ENCODE measurements around the gene RELL2.

Gene RELL2

GRCh38 chr5:141618030-141618803 lies 18.6 kb upstream of the RELL2 start:
- DNase-seq (ENCODE audit: low read depth in 2 of 3, low spot score in 1 of 3) = peak; percentile 54 to 72 (median 56)

DNA sequence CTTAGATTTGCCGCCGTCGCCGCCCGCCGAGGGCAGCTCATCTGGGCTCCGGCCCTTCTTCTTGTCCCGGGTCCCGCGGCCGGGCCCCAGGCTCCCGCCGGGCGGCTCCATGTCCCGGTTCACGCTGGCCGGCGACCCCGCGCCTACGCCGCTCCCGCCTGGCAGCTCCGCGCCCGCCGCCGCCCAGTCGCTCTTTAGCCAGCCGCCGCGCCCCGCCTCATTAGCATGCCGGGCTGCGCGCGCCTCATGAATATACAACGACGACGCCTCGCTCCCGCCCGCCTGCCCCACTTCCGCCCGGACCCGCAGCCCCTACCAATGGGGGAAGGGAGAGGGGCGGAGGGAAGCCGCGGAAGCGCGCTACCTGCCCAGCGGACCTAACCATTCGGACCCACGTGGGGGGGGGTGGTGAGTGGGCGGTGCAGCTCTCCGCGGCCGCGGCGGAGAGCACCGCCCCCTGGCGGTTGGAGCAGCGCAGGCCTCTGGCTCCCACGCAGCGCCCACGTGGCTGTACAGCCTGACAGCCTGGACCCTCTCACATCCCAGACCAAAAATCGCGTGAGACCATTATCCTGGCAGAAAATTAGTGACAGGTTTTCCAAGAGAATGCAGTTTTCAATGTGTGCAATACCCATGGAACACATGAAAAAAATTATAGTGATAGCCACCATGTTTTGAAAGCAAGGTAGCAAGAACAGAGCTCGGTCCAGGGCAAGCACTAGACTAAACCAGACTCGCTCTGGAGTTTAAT lies 17.8 kb upstream of the RELL2 start, which contains the start of gene DIAPH1:
TSS of gene DIAPH1 (minus strand) at position 197 of the 751 bp plus-strand sequence. CDS start at position 111, 86 bp downstream.
- DNase-seq (ENCODE audit: low read depth in 2 of 3, low spot score in 1 of 3) = peak; percentile 96 to 99 (median 99)

GRCh38 chr5:141623186-141623585 lies 13.6 kb upstream of the RELL2 start:
- no peak for DNase-seq (ENCODE audit: low read depth in 2 of 3, low spot score in 1 of 3)

DNA sequence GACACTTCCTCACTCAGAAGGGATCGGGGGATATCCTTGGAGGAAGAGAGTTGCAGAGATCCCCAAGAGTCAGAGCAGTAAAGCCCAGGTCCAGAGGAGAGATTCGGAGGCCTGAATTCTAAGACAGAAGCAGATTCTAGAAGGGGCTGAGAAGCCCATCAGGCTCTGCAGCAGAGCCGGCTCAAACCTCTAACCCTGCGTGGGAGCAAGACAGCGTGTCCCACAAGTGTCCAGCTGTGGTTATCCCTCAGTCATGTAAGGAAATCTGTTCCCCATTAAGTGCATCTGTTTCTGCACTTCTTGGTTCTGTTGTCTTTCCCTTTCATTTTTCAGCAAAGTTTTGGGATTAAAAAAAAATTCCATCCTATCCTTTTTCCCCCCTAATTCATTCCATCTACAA lies 13.2 kb upstream of the RELL2 start:
- no peak for DNase-seq (ENCODE audit: low read depth in 2 of 3, low spot score in 1 of 3)

- no peak for DNase-seq (ENCODE audit: low read depth in 2 of 3, low spot score in 1 of 3)
Measured at GRCh38 chr5:141628175-141628788, 8.5 kb upstream of the RELL2 start.

DNA sequence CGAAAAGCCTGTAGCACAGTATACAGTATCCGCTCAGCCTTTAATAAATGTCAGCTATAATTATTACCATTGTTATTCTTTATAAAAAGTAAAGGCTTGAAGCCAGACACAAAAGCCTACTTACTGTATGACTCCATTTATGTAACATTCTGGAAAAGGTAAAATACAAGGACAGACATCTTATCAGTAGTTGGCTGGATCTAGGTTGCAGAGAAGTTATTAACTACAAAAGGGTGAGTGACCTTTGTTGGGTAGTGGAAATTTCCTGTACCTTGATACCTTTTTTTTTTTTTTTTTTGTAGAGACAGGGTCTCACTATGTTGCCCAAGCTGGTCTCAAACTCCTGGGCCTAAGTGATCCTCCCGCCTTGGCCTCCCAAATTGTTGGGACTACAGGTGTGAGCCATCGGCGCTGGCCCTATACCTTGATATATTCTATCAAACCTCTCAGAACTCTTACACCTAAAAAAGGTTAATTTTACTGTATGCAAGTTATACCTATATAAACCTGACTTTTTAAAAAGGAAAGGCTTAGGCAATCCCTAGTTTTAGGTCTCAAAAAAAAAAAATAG lies 6.1 kb upstream of the RELL2 start:
- DNase-seq (ENCODE audit: low read depth in 2 of 3, low spot score in 1 of 3) = no peak

DNA sequence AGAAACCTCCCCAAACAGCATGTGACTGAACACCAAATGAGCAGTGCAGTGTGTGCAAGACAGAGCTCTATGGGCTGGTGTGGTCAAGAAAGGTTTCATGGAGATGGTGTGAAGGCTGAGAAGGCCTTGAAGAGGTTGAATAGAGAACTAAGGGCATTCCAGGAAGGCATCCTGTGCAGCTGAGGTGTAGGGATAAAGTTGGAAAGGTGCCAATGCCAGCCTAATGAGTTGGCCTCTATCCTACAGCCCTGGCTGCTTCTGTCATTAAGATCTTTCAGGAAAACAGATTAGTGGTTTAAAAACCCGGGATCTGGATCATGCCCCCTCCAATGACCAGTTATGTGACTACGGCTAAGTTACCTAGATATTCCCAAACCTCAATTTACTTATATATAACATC lies 4.1 kb upstream of the RELL2 start:
- no peak for DNase-seq (ENCODE audit: low read depth in 2 of 3, low spot score in 1 of 3)

DNA sequence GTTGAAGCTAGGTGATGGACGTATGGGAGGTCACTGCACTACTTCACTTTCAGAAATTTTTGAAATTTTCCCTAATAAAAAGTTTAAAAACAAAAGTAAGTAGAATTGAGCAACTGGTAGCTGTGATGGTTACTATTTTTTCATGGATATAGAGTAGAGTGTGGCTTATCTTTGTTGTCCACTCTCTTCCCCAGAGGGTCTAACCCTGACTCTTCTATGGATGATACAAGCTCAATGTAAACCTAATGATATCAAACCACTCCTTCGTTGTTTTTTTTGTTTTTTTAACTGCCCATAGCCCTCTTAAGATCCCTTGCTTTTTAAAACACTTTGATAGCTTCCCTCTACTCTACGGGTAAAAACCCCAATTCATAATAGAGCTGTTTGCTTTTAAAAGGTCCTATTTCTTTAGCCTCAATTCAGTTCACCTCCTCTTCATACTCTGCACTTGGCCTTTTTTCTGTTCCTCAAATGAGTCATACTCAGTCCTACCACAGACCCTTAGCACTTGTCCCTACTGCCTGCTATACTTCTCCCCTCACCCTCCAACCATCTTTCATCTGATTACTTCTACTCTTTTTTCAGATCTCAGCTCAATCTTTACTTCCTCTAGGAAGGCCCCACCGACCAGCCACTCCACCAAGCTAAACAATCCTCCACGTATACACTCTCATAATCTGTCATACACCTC lies 2.8 kb upstream of the RELL2 start:
- no peak for DNase-seq (ENCODE audit: low read depth in 2 of 3, low spot score in 1 of 3)

DNA sequence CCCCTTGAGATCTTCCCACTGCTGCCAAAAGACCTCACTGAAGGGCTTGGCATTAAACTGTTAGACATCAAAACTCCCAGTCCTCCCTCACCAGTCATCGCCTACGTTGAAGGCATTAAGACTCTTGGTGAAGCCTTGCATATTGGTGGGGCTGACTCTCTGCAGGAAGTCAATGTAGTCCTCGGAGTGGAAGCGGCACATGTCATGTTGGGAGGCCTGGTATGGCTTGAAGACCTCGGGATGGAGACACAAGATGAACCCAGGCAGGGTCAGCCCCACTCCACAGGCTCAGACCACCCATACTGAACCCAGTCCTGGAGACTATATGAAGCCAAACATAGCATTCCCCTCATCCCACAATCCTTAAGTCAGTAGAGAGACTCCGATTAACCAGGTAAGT lies 2.1 kb upstream of the RELL2 start:
- DNase-seq (ENCODE audit: low read depth in 2 of 3, low spot score in 1 of 3) = no peak

- DNase-seq (ENCODE audit: low read depth in 2 of 3, low spot score in 1 of 3) = no peak
Measured at GRCh38 chr5:141635646-141636045, 1.2 kb upstream of the RELL2 start.

DNA sequence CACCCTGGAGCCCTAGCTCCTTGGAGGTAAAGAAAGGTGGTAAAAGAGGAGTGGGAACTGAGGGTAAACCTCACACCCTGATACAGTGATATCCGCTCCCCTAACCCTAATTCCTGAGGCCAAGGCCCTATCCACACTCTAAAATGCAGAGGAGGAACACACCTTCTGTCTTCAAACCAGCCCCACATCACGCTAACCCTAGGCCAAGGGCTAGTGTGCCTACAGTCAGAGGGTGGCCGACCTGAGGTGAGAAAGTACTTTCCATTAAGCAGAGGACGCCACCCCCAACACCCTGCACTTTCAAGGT lies 738 bp upstream of the RELL2 start:
- DNase-seq (ENCODE audit: low read depth in 2 of 3, low spot score in 1 of 3) = no peak

GRCh38 chr5:141637123-141637766 lies 448 bp downstream of the RELL2 start:
- peak in 1 of 3 donors; percentile 40 for DNase-seq (ENCODE audit: low read depth in 2 of 3, low spot score in 1 of 3)

DNA sequence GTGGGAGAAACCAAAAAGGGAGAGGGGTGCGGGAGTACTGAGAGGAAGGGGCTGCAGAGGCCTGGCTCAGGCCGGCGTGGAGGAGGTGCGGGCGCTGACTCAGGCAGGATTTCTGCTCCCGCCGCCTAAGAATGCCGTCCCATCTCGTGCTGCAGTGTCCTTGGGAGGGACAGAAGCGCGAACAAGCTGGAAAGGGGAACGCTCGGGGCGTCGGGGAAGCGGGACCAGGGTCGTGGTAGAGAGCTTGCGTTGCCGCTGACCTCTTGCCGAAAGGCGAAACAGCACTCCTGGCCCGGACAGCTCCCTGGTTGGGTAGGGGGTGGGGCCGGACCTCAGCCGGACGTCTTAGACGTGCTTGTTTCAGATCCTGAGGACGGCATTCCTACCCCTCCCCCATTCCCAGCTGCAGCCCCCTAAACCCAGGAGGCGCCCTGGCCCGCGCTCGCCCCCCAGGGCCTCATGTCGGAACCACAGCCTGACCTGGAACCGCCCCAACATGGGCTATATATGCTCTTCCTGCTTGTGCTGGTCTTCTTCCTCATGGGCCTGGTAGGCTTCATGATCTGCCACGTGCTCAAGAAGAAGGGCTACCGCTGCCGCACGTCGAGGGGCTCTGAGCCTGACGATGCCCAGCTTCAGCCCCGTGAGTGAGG lies 1.1 kb downstream of the RELL2 start:
- no peak for DNase-seq (ENCODE audit: low read depth in 2 of 3, low spot score in 1 of 3)

GRCh38 chr5:141638771-141639170 lies 2.0 kb downstream of the RELL2 start:
- DNase-seq (ENCODE audit: low read depth in 2 of 3, low spot score in 1 of 3) = no peak

DNA sequence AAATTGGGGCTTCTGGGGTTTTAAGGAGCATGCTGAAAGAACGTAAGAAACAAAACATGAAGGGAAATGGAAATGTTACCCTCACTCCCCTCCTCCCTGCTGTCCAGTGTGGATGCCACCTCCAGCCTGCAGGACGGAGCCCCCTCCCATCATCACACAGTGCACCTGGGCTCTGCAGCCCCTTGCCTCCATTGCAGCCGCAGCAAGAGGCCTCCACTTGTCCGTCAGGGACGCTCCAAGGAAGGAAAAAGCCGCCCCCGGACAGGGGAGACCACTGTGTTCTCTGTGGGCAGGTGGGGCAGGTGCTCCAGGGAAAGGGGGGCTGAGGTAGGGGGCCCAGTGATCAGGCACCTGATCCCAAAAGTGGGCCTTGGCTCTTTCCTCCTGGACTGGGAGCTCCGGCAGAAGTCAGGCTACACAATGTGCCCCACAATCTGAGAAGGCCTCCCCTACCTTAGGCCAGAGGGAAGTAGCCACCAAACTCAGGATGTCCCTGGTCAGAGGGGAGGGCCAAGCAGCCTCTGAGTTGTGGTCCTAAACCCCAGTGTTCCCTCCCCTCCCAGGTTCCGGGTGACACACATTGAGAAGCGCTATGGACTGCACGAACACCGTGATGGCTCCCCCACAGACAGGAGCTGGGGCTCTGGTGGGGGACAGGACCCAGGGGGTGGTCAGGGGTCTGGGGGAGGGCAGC lies 2.7 kb downstream of the RELL2 start:
- no peak for DNase-seq (ENCODE audit: low read depth in 2 of 3, low spot score in 1 of 3)

- DNase-seq (ENCODE audit: low read depth in 2 of 3, low spot score in 1 of 3) = no peak
Measured at GRCh38 chr5:141640051-141640415, 3.2 kb downstream of the RELL2 start.

DNA sequence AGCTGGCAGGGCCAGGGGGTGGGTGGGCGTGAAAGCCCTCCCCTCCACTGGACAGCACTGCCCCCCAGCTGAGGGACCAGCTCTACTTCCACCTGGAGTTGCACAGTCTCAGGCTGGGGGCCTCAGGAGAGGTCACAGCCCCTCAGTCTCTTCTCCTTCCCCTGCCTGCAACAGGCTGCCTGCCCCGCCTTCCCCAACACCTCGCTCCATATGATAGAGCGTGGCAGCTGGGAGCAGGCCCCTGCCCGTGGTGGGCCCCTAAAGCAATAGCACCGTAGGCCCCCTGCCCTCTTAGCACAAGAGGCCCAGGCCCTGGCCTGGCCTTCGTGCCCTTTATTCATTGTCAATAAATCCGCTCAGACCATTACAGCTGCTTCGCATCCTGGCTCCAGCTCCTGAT lies 3.9 kb downstream of the RELL2 start:
- DNase-seq (ENCODE audit: low read depth in 2 of 3, low spot score in 1 of 3) = no peak

DNA sequence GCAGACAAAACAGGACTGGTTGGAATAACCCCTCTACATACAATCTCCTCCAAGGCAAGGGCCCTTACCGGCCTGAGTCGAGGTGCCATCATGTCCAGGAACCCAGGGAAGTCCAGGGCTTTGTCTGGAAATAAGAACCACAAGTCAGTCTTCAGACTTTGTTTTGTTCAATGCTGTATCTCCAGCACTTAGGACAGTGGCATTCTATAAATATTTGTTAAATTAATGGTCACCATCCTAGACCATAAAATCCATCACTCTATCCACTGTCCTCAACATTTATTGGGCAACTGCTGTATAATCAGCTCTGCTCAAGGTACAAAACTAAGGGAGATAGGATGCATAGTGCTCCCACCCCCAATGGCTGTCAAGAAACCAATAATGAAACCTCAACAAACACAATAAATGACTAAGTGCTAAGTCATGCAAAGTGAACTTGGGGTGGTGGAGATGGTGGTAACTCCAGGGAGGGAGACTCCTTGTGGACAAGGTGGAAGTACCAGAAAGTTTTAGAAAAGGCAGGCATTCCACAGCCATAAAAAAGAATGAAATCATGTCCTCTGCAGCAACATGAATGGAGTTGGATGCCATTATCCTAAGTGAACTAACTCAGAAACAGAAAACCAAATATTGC lies 5.0 kb downstream of the RELL2 start:
- no peak for DNase-seq (ENCODE audit: low read depth in 2 of 3, low spot score in 1 of 3)

GRCh38 chr5:141646026-141646425 lies 9.2 kb downstream of the RELL2 start:
- DNase-seq (ENCODE audit: low read depth in 2 of 3, low spot score in 1 of 3) = no peak
